HG02759 (cell line): ENCODE measurements around the gene ANXA6.
A peak's percentile ranks its signal among the peaks of the same experiment; 100 is the strongest.
"Not testable (repeated sequence)": the region's sequence is repeated elsewhere in the genome, so short reads cannot be mapped to it uniquely, and the experiment has no call there.

Experiments
- ATAC-seq: cut with Tn5 transposase; IDR thresholded peaks from one replicate; pipeline ENCODE4 v1.9.1; 2021; ENCODE audit warnings: mild to moderate bottlenecking, moderate library complexity; ENCODE audit not compliant: unreplicated experiment

ANXA6 gene

GRCh38 chr5:151157426-151158286 is at the start of gene ANXA6:
ANXA6 (minus strand) TSS chr5:151157779; CDS start chr5:151147901, 9,878 bp downstream.
- ATAC-seq, result peak; percentile 56

- no peak for ATAC-seq
Measured at GRCh38 chr5:151205411-151205810, 47.8 kb upstream of the ANXA6 start.

- no peak for ATAC-seq
Measured at GRCh38 chr5:151204051-151204450, 46.5 kb upstream of the ANXA6 start.

- peak; percentile 71 for ATAC-seq
Measured at GRCh38 chr5:151202381-151203139, 45.0 kb upstream of the ANXA6 start.

GRCh38 chr5:151200913-151201595 is 43.5 kb upstream of the ANXA6 start:
- ATAC-seq, result no peak

GRCh38 chr5:151199581-151200185 is 42.1 kb upstream of the ANXA6 start:
- no peak for ATAC-seq

- no peak for ATAC-seq
Measured at GRCh38 chr5:151198861-151199260, 41.3 kb upstream of the ANXA6 start.

- ATAC-seq, result not testable (repeated sequence)
Measured at GRCh38 chr5:151197291-151197600, 39.7 kb upstream of the ANXA6 start.

GRCh38 chr5:151196556-151197290 is 39.1 kb upstream of the ANXA6 start:
- peak; percentile 97 for ATAC-seq

GRCh38 chr5:151195622-151196021 is 38.0 kb upstream of the ANXA6 start:
- ATAC-seq, result no peak

- no peak for ATAC-seq
Measured at GRCh38 chr5:151192626-151193025, 35.0 kb upstream of the ANXA6 start.

GRCh38 chr5:151191661-151192060 is 34.1 kb upstream of the ANXA6 start:
- no peak for ATAC-seq

GRCh38 chr5:151189151-151189550 is 31.6 kb upstream of the ANXA6 start:
- no peak for ATAC-seq

- no peak for ATAC-seq
Measured at GRCh38 chr5:151186538-151186937, 29.0 kb upstream of the ANXA6 start.

GRCh38 chr5:151186052-151186451 is 28.5 kb upstream of the ANXA6 start:
- no peak for ATAC-seq

- no peak for ATAC-seq
Measured at GRCh38 chr5:151184316-151185042, 26.9 kb upstream of the ANXA6 start.

- ATAC-seq, result no peak
Measured at GRCh38 chr5:151183456-151184245, 26.1 kb upstream of the ANXA6 start.

- ATAC-seq, result no peak
Measured at GRCh38 chr5:151182976-151183375, 25.4 kb upstream of the ANXA6 start.

GRCh38 chr5:151182524-151182900 is 24.9 kb upstream of the ANXA6 start:
- no peak for ATAC-seq
